GM19035 (cell line): ENCODE measurements around the gene ZNF438.
"Not testable (repeated sequence)": the region's sequence is repeated elsewhere in the genome, so short reads cannot be mapped to it uniquely, and the experiment has no call there.

Experiments
- ATAC-seq: cut with Tn5 transposase; IDR thresholded peaks from one replicate; pipeline ENCODE4 v1.9.1; 2021; ENCODE audit not compliant: unreplicated experiment

The ZNF438 gene

GRCh38 chr10:30817541-30817940 is 214.1 kb downstream of the ZNF438 start:
- no peak for ATAC-seq

DNA sequence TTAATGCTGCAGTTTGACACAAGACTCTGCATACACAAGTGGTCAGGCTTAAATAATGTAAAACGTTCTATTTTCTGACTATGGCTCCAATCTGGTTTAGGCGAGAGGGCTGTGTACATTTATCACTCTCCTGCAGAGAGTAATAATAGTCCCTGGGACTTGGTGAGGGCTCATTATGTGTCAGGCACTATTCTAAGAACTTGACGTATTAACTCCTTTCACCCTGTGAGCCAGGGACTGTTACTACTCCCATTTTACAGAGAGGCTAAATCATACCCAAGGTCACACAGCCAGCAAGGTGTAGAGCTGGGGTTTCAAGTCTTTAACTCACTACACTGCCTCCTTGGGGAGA is 214.9 kb downstream of the ZNF438 start:
- ATAC-seq = no peak

GRCh38 chr10:30816159-30816819 is 215.4 kb downstream of the ZNF438 start:
- no peak for ATAC-seq

GRCh38 chr10:30813872-30814481 is 217.7 kb downstream of the ZNF438 start:
- no peak for ATAC-seq

GRCh38 chr10:30812018-30812851 is 219.4 kb downstream of the ZNF438 start:
- ATAC-seq = no peak

DNA sequence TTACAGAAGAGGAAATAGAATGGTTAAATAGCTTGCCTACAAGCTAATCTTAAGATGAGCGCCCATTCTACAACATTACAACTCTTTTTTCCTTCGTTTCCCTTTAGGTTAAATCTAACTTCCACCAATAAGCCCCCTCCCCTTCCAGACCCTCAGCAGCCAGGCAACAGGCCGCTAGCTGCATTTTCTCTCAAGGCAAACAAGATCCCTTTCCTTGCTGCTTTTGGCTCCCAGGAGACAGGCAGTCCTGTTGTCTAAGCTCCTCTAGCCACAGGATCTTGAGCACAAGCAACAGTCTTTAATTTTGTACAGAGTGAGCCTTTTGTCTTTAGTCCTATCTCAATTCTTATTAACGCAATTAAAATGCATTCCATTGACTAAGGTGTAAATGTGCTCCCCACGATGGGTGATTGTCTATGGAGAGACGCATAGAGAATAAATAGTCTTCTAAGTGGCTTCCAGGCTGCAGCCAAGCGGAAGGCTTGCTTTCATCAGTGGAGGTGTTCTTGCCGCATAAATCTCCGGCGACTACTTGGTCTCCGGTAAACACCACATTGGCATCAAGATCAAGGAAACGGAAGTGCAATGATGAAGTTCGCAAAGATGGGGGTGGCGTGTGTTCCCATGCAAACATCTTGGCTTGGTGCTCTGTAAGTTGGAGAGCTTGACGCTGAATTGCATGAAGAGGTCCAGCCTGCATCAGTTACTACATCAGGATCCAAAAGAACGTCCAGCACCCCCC is 220.2 kb downstream of the ZNF438 start:
- ATAC-seq = no peak

DNA sequence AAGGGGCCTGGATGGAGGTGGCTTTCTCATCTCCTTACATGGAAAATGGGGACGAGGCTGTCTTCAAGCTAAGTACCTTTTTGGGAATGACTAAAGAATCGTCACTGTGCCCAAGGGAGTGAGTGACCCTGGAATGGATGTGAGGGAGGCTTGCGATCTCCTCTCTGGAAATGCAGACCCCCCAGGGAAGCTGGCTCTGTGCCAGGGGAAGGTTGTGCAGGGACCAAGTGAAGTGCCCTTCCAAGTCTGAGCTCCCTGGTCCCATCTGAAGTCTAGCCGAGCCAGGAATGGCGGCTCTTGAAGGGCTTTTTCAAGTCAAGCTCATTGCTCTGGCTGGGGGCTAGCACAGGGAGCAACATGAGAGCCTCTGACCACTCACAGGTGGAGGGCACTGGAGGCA is 221.2 kb downstream of the ZNF438 start:
- ATAC-seq = no peak

- no peak for ATAC-seq
Measured at GRCh38 chr10:30806850-30807249, 224.8 kb downstream of the ZNF438 start.

GRCh38 chr10:30805061-30805460 is 226.6 kb downstream of the ZNF438 start:
- ATAC-seq = no peak

- ATAC-seq = no peak
Measured at GRCh38 chr10:30804478-30805055, 227.1 kb downstream of the ZNF438 start.

DNA sequence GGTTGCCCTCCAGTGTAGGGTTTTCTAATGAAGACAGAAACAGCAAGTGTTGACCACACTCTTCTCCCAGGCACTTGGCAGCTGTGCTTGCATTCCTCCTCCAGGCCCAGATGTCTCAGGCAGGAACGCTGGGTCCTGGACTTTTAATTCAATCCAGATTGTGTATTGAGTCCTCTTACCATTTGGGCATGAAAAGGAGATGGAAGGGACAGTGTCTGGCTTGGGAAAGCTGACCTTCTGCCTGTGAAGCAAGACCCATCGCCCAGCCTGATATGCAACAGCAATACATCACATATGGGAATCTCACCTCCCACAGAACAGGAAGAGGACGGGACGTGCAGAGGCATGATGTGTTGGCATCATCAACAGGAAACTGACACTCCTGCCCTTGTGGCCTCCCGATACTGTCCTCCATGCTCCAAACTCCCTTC is 227.8 kb downstream of the ZNF438 start:
- no peak for ATAC-seq

DNA sequence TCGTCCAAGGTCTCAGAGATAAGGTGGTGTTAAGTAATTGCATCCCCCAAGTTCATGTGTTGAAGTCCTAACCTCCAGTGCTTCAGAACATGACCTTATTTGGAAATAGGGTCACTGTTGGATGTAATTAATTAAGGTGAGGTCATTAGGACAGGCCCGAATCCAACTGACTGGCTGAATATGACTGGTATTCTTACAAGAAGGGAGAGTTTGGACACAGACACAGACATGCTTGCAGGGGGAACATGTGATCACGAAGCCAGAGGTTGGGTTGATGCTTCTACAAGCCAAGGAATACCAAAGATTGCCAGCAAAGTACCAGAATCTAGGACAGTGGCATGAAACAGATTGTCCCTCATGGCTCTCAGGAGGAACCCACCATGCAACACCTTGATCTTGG is 228.6 kb downstream of the ZNF438 start:
- ATAC-seq = no peak

- no peak for ATAC-seq
Measured at GRCh38 chr10:30800368-30800767, 231.3 kb downstream of the ZNF438 start.

GRCh38 chr10:30798646-30799185 is 232.9 kb downstream of the ZNF438 start:
- no peak for ATAC-seq

DNA sequence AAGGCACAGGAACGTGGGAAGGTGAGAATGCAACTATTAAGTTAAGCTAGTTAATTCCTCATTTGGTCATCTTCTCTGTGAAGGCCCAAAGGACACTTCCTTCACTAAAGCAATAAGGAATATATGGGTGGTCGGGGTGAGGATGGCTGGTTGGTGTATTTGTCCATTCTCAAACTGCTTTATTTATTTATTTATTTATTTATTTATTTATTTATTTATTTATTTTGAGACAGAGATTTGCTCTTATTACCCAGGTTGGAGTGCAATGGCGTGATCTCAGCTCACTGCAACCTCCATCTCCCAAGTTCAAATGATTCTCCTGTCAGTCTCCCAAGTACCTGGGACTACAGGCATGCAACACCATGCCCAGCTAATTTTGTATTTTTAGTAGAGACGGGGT is 236.6 kb downstream of the ZNF438 start:
- ATAC-seq = not testable (repeated sequence)
